Measurements from ENCODE around the gene COG7. TPM values are rescaled to one million over a fixed set of nuclear protein-coding genes. Genes with fewer than 3 reads are reported as not detected.

Gene COG7
- total RNA-seq, 1 donor from 2014 or later, result 17.7 TPM

GRCh38 chr16:23389201-23389600 is 63.8 kb downstream of the COG7 start:
- Mint-ChIP-seq H3K36me3 (ENCODE audit: low read depth) (peaks cover 38% of the 10 kb centered on the region), H3K9me3 (ENCODE audit: low read depth) (no peaks in the 10 kb centered on the region), H3K27me3 (ENCODE audit: low read depth) (no peaks in the 10 kb centered on the region), H3K4me1 (ENCODE audit: low read depth) (no peaks in the 10 kb centered on the region), H3K4me3 (ENCODE audit: unreplicated experiment) (no peak overlapping the region), H3K27ac (ENCODE audit: unreplicated experiment) (no peak overlapping the region)
- TF ChIP-seq CTCF (IDR thresholded peaks at IDR 0.05), result no peak
- DNase-seq (ENCODE audit: low spot score), result peak; percentile 14

GRCh38 chr16:23388786-23389185 is 64.2 kb downstream of the COG7 start:
- Mint-ChIP-seq H3K9me3 (ENCODE audit: low read depth) (no peaks in the 10 kb centered on the region), H3K4me1 (ENCODE audit: low read depth) (no peaks in the 10 kb centered on the region), H3K27ac (ENCODE audit: unreplicated experiment) (no peak overlapping the region), H3K36me3 (ENCODE audit: low read depth) (peaks cover 37% of the 10 kb centered on the region), H3K27me3 (ENCODE audit: low read depth) (no peaks in the 10 kb centered on the region), H3K4me3 (ENCODE audit: unreplicated experiment) (no peak overlapping the region)
- DNase-seq (ENCODE audit: low spot score), result peak; percentile 80
- no peak for TF ChIP-seq CTCF (IDR thresholded peaks at IDR 0.05)

GRCh38 chr16:23387666-23388065 is 65.3 kb downstream of the COG7 start:
- Mint-ChIP-seq H3K9me3 (ENCODE audit: low read depth) (no peaks in the 10 kb centered on the region), H3K4me3 (ENCODE audit: unreplicated experiment) (no peak overlapping the region), H3K36me3 (ENCODE audit: low read depth) (peaks cover 32% of the 10 kb centered on the region), H3K27me3 (ENCODE audit: low read depth) (no peaks in the 10 kb centered on the region), H3K4me1 (ENCODE audit: low read depth) (no peaks in the 10 kb centered on the region), H3K27ac (ENCODE audit: unreplicated experiment) (no peak overlapping the region)
- TF ChIP-seq CTCF (IDR thresholded peaks at IDR 0.05), result no peak
- DNase-seq (ENCODE audit: low spot score), result peak; percentile 75

- no peak for TF ChIP-seq CTCF (IDR thresholded peaks at IDR 0.05)
- no peaks in the 10 kb centered on the region for H3K27me3 Mint-ChIP-seq (ENCODE audit: low read depth)
- DNase-seq (ENCODE audit: low spot score), result peak; percentile 57
- peaks cover 18% of the 10 kb centered on the region for H3K36me3 Mint-ChIP-seq (ENCODE audit: low read depth)
- H3K27ac Mint-ChIP-seq (ENCODE audit: unreplicated experiment), result no peak overlapping the region
- no peaks in the 10 kb centered on the region for H3K9me3 Mint-ChIP-seq (ENCODE audit: low read depth)
- H3K4me1 Mint-ChIP-seq (ENCODE audit: low read depth), result no peaks in the 10 kb centered on the region
- H3K4me3 Mint-ChIP-seq (ENCODE audit: unreplicated experiment), result no peak overlapping the region
Measured at GRCh38 chr16:23385441-23385840, 67.5 kb downstream of the COG7 start.

- TF ChIP-seq CTCF (IDR thresholded peaks at IDR 0.05), result no peak
- peak; percentile 37 for DNase-seq (ENCODE audit: low spot score)
- no peak overlapping the region for H3K4me3 Mint-ChIP-seq (ENCODE audit: unreplicated experiment)
- no peaks in the 10 kb centered on the region for H3K4me1 Mint-ChIP-seq (ENCODE audit: low read depth)
- peaks cover 16% of the 10 kb centered on the region for H3K36me3 Mint-ChIP-seq (ENCODE audit: low read depth)
- H3K27ac Mint-ChIP-seq (ENCODE audit: unreplicated experiment), result no peak overlapping the region
- H3K9me3 Mint-ChIP-seq (ENCODE audit: low read depth), result no peaks in the 10 kb centered on the region
- peaks cover 1% of the 10 kb centered on the region for H3K27me3 Mint-ChIP-seq (ENCODE audit: low read depth)
Measured at GRCh38 chr16:23384878-23385277, 68.1 kb downstream of the COG7 start.

Data from chondrocyte (in vitro differentiated cells).